Suprapubic skin (tissue), 3 donors: Measurements from ENCODE around the gene NCKAP5.

Experiments
- POLR2A ChIP-seq, 2 donors: fragments of 450-650 bp; IDR thresholded peaks; one replicate each; pipeline ENCODE4 v1.6.1; 2017; ENCODE audit warnings: antibody characterized with exemption in 2 of 2, mild to moderate bottlenecking in 2 of 2, moderate library complexity in 2 of 2
- TF ChIP-seq, protein P1 (sequence below), 2 donors: fragments of 200-600 bp in 1 of 2; fragments of 450-650 bp in 1 of 2; sonication (generic) in 1 of 2; IDR thresholded peaks; one replicate each; pipeline ENCODE4 v1.5.1; 2016 to 2019; ENCODE audit warnings: antibody characterized with exemption in 2 of 2, mild to moderate bottlenecking in 1 of 2, moderate library complexity in 1 of 2

- no peak for TF ChIP-seq POLR2A (IDR thresholded peaks at IDR 0.05)
- TF ChIP-seq, protein P1, sequence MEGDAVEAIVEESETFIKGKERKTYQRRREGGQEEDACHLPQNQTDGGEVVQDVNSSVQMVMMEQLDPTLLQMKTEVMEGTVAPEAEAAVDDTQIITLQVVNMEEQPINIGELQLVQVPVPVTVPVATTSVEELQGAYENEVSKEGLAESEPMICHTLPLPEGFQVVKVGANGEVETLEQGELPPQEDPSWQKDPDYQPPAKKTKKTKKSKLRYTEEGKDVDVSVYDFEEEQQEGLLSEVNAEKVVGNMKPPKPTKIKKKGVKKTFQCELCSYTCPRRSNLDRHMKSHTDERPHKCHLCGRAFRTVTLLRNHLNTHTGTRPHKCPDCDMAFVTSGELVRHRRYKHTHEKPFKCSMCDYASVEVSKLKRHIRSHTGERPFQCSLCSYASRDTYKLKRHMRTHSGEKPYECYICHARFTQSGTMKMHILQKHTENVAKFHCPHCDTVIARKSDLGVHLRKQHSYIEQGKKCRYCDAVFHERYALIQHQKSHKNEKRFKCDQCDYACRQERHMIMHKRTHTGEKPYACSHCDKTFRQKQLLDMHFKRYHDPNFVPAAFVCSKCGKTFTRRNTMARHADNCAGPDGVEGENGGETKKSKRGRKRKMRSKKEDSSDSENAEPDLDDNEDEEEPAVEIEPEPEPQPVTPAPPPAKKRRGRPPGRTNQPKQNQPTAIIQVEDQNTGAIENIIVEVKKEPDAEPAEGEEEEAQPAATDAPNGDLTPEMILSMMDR (IDR thresholded peaks at IDR 0.05) = no peak
These were observed 206.2 kb downstream of the NCKAP5 start for GRCh38 chr2:133362061-133362476.
